GM23338 (cell line): ENCODE measurements around the gene PDLIM5. TPM values are rescaled to one million over a fixed set of nuclear protein-coding genes. Genes with fewer than 3 reads are reported as not detected.

Experiments
- ATAC-seq: fragments of 200-7000 bp; cut with Tn5 transposase; 3 replicates; pipeline ENCODE4 v1.9.1; 2020
- DNase-seq: peaks from one replicate; pipeline ENCODE4 v3.0.0-alpha.2; 2015; ENCODE audit warnings: low spot score
- H2AFZ ChIP-seq: fragments of 200-600 bp; sonication (generic); 2 replicates; pipeline ENCODE4 v1.8.0; 2016; ENCODE audit warnings: antibody characterized with exemption, mild to moderate bottlenecking, moderate library complexity
- H3F3A ChIP-seq: fragments of 200-600 bp; sonication (generic); replicated peaks from 2 replicates; pipeline ENCODE4 v1.8.0; 2017; ENCODE audit warnings: antibody characterized with exemption, mixed run types, low read depth
- H3K27ac ChIP-seq: fragments of 200-600 bp; sonication (generic); 2 replicates; pipeline ENCODE4 v1.6.1; 2016; ENCODE audit warnings: low read depth
- H3K27me3 ChIP-seq: fragments of 200-600 bp; sonication (generic); 2 replicates; pipeline ENCODE4 v1.8.0; 2016; ENCODE audit warnings: mild to moderate bottlenecking, mixed run types, moderate library complexity; ENCODE audit not compliant: insufficient read depth
- H3K36me3 ChIP-seq: fragments of 200-600 bp; sonication (generic); 2 replicates; pipeline ENCODE4 v1.8.0; 2016; ENCODE audit warnings: mild to moderate bottlenecking; ENCODE audit not compliant: insufficient read depth
- H3K4me1 ChIP-seq: fragments of 200-600 bp; sonication (generic); 2 replicates; pipeline ENCODE4 v1.8.0; 2016; ENCODE audit warnings: mild to moderate bottlenecking, moderate library complexity; ENCODE audit not compliant: insufficient read depth
- H3K4me2 ChIP-seq: fragments of 200-600 bp; sonication (generic); 2 replicates; pipeline ENCODE4 v1.7.1; 2017; ENCODE audit warnings: mixed run types
- H3K4me3 ChIP-seq: fragments of 200-600 bp; sonication (generic); 2 replicates; pipeline ENCODE4 v1.6.1; 2016; ENCODE audit warnings: mixed run types
- H3K79me2 ChIP-seq: fragments of 200-600 bp; sonication (generic); replicated peaks from 2 replicates; pipeline ENCODE4 v1.8.0; 2017; ENCODE audit warnings: mild to moderate bottlenecking; ENCODE audit not compliant: insufficient read depth
- H3K9me2 ChIP-seq: fragments of 200-600 bp; sonication (generic); 2 replicates; pipeline ENCODE4 v1.8.0; 2017; ENCODE audit not compliant: insufficient read depth
- H4K20me1 ChIP-seq: fragments of 200-600 bp; sonication (generic); replicated peaks from 2 replicates; pipeline ENCODE4 v1.8.0; 2017; ENCODE audit warnings: mild to moderate bottlenecking; ENCODE audit not compliant: insufficient read depth
- H3K27ac Mint-ChIP-seq: 2 replicates; pipeline ENCODE4 v1.8.0; 2020; ENCODE audit warnings: inconsistent platforms, mild to moderate bottlenecking, moderate library complexity, mixed read lengths
- H3K27me3 Mint-ChIP-seq: 3 replicates; pipeline ENCODE4 v1.8.0; 2022; ENCODE audit warnings: low read depth, mild to moderate bottlenecking, moderate library complexity, mixed read lengths, inconsistent platforms; ENCODE audit not compliant: insufficient read depth, poor library complexity
- H3K36me3 Mint-ChIP-seq: 3 replicates; pipeline ENCODE4 v1.8.0; 2021; ENCODE audit warnings: low read depth, mild to moderate bottlenecking, inconsistent platforms, moderate library complexity, mixed read lengths
- H3K4me1 Mint-ChIP-seq: 3 replicates; pipeline ENCODE4 v1.8.0; 2020; ENCODE audit warnings: mild to moderate bottlenecking, inconsistent platforms, mixed read lengths
- H3K4me3 Mint-ChIP-seq: 3 replicates; pipeline ENCODE4 v1.8.0; 2021; ENCODE audit warnings: moderate library complexity, mild to moderate bottlenecking, inconsistent platforms, mixed read lengths
- H3K9me3 Mint-ChIP-seq: 3 replicates; pipeline ENCODE4 v1.8.0; 2020; ENCODE audit warnings: moderate library complexity, mild to moderate bottlenecking, inconsistent platforms, mixed read lengths
- CREB1 ChIP-seq: fragments of 250-450 bp; sonication (Bioruptor Pico); IDR thresholded peaks from 2 replicates; pipeline ENCODE4 v1.5.0; 2020; ENCODE audit warnings: low read depth, mild to moderate bottlenecking, moderate library complexity
- CTCF ChIP-seq, 2 experiments: fragments of 200-600 bp in 1 of 2; sonication (generic) in 1 of 2; conservative IDR thresholded peaks; 2 replicates each; pipeline versions ENCODE4 v1.5.1 to v1.6.1; 2016 to 2017; ENCODE audit warnings: antibody characterized with exemption in 2 of 2, low read depth in 2 of 2, mild to moderate bottlenecking in 2 of 2, moderate library complexity in 1 of 2
- EZH2 ChIP-seq: fragments of 200-600 bp; sonication (generic); IDR thresholded peaks from one replicate; pipeline ENCODE4 v1.8.0; 2017; ENCODE audit warnings: antibody characterized with exemption, mild to moderate bottlenecking, low read depth; ENCODE audit not compliant: unreplicated experiment
- JUNB ChIP-seq: IDR thresholded peaks from one replicate; pipeline ENCODE4 v1.6.1; 2016; ENCODE audit warnings: antibody characterized with exemption; ENCODE audit not compliant: unreplicated experiment
- NANOG ChIP-seq: IDR thresholded peaks from 2 replicates; pipeline ENCODE4 v1.6.1; 2016; ENCODE audit warnings: antibody characterized with exemption, borderline replicate concordance
- POLR2AphosphoS5 ChIP-seq: IDR thresholded peaks from 2 replicates; pipeline ENCODE4 v1.6.1; 2016; ENCODE audit warnings: antibody characterized with exemption, low read depth
- REST ChIP-seq: IDR thresholded peaks from one replicate; pipeline ENCODE4 v1.6.1; 2018; ENCODE audit warnings: antibody characterized with exemption; ENCODE audit not compliant: unreplicated experiment
- STAT1 ChIP-seq: IDR thresholded peaks from one replicate; pipeline ENCODE4 v1.6.1; 2016; ENCODE audit warnings: antibody characterized with exemption; ENCODE audit not compliant: unreplicated experiment
- ZNF114 ChIP-seq: fragments of 250-450 bp; sonication (Bioruptor Pico); IDR thresholded peaks from 2 replicates; pipeline ENCODE4 v1.5.0; 2020; ENCODE audit warnings: mild to moderate bottlenecking, moderate library complexity
- ZNF462 ChIP-seq: fragments of 250-450 bp; sonication (Bioruptor Pico); IDR thresholded peaks from 2 replicates; pipeline ENCODE4 v1.5.0; 2020; ENCODE audit warnings: mild to moderate bottlenecking, moderate library complexity
- polyA plus RNA-seq: library from polyadenylated mRNA; unstranded; fragments of >200 nt; fragmentation: Nextera tagmentation; extraction: Ambion mirVana; gene quantifications from 2 replicates; pipeline ENCODE4 v1.2.1, GENCODE V29; 2016
- total RNA-seq: library from RNA; depleted of rRNA; stranded (reverse); fragments of >200 nt; shearing (Covaris generic); gene quantifications from 2 replicates; pipeline ENCODE4 v1.2.3, GENCODE V29; 2014

PDLIM5 gene
- total and polyA plus RNA-seq, 2 experiments from 2014 or later = 45.2 to 53.0 TPM

DNA sequence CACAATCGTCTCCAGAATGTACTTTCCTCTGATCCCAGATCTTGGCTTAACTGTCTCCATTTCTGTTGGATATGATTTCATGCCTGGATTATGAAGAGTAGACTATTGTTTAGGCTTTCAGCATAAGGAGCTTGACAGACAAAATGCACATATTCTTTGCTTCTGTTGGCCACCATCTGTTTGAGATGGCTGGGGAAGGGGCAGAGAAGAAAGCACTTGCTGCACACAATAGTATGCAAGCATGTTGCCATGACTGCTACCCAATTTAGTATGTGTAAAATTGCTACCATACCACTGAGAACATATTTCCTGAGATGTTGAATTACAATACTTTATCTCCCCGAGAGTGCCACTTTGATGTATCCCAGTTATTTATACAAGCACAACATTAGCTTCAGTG lies 178.1 kb downstream of the PDLIM5 start (continued):
- no peak for TF ChIP-seq EZH2

DNA sequence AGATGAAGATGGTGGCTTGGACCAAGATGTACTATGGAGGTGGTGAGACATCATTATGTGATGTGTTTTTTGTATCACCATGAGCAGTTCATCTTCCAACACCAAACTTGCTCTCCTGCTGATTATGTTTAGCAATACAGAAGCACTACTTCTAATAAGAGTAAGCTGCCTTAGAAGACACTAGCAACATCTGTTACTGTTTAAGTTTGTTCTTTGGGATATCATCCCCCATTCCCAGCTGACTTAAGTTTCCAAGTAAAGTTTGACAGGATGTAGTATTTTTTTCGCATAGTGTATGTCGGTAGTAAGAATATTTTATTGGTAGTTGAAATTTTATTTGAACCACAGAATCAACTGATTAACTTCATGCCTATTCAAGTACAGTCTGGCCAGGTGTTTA lies 182.5 kb downstream of the PDLIM5 start:
- DNase-seq (no peak), ATAC-seq (no peak)
- no peaks in the 10 kb centered on the region for H3K27me3 Mint-ChIP-seq
- no peaks in the 10 kb centered on the region for H3K9me3 Mint-ChIP-seq
- TF ChIP-seq ZNF114 (CRISPR knock-in tag) (no peak), REST (no peak), POLR2AphosphoS5 (no peak), EZH2 (no peak), STAT1 (no peak), NANOG (no peak), ZNF462 (CRISPR knock-in tag) (no peak), CREB1 (CRISPR knock-in tag) (no peak), CTCF (conservative IDR thresholded peaks at IDR 0.05; ENCODE audit: low read depth in 2 of 2) (no peak), JUNB (no peak)
- no peaks in the 10 kb centered on the region for H3K4me1 ChIP-seq
- H3K27ac Mint-ChIP-seq = no peak overlapping the region
- H3K79me2 ChIP-seq = no peaks in the 10 kb centered on the region
- no peaks in the 10 kb centered on the region for H3K4me1 Mint-ChIP-seq
- H2AFZ ChIP-seq = no peak overlapping the region
- H3F3A ChIP-seq = no peaks in the 10 kb centered on the region
- no peaks in the 10 kb centered on the region for H3K36me3 Mint-ChIP-seq
- no peaks in the 10 kb centered on the region for H3K36me3 ChIP-seq
- no peak overlapping the region for H3K4me3 Mint-ChIP-seq
- H3K9me2 ChIP-seq = no peaks in the 10 kb centered on the region
- H3K4me3 ChIP-seq = no peak overlapping the region
- H3K4me2 ChIP-seq = no peak overlapping the region
- H4K20me1 ChIP-seq = no peaks in the 10 kb centered on the region
- H3K27ac ChIP-seq = no peak overlapping the region
- no peaks in the 10 kb centered on the region for H3K27me3 ChIP-seq
